ENCODE results near the gene GRID2.

GRID2 gene

DNA sequence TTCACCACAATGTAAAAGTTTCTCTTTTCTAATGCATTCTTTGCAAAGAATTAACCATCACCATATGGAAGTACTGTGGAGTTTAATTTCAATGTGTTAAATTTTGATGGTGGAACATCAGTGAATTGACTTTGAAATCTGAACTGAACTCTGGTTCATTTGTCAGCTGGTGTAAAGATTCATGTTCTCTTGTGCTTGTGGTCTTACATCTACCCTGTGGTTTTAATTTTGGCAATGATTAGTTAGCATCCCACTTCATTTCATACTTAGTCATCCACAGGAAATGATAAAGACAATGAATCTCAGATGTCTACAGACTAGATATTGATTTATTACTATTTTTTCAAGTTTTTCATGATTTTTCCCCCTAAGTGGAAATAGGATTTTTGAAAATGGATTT lies 77.8 kb downstream of the GRID2 start:
- Histone ChIP-seq H3K9ac (ENCODE audit: low read depth, low read length, poor library complexity) (no peak overlapping the region), H2BK15ac (ENCODE audit: low read length) (no peak overlapping the region), H4K8ac (ENCODE audit: low read depth, low read length) (no peak overlapping the region), H3K23ac (ENCODE audit: low read depth, low read length, poor library complexity) (no peak overlapping the region), H3K4ac (ENCODE audit: low read length) (no peak overlapping the region), H3K27me3 (ENCODE audit: control insufficient read depth in 3 of 3, insufficient read depth in 3 of 3, low read depth in 1 of 3, low read length in 3 of 3) (no peaks in the 10 kb centered on the region), H3K9me3 (replicated peaks in 1 of 2; ENCODE audit: control insufficient read depth in 2 of 2, insufficient read depth in 1 of 2, low read depth in 1 of 2, low read length in 2 of 2) (no peaks in the 10 kb centered on the region), H2BK120ac (ENCODE audit: low read depth, low read length) (no peak overlapping the region), H3K14ac (ENCODE audit: low read length) (no peak overlapping the region), H3K27ac (replicated peaks; ENCODE audit: low read length) (no peak overlapping the region), H2AFZ (ENCODE audit: low read length) (no peak overlapping the region), H2AK5ac (ENCODE audit: low read depth, low read length) (no peak overlapping the region), H3K4me2 (ENCODE audit: insufficient read depth, low read length, poor library complexity, severe bottlenecking) (no peak overlapping the region), H3K79me1 (ENCODE audit: low read depth, low read length) (no peaks in the 10 kb centered on the region), H2BK5ac (ENCODE audit: low read length) (no peak overlapping the region), H3K4me3 (ENCODE audit: low read length in 2 of 2) (no peak overlapping the region), H3K36me3 (replicated peaks in 1 of 2; ENCODE audit: control insufficient read depth in 2 of 2, insufficient read depth in 2 of 2, low read length in 2 of 2) (no peaks in the 10 kb centered on the region), H3K4me1 (ENCODE audit: control insufficient read depth in 2 of 2, insufficient read depth in 1 of 2, low read depth in 1 of 2, low read length in 2 of 2) (no peaks in the 10 kb centered on the region), H3K18ac (ENCODE audit: low read length) (no peak overlapping the region), H4K91ac (ENCODE audit: low read depth, low read length, poor library complexity) (no peak overlapping the region), H2BK12ac (ENCODE audit: low read length) (no peak overlapping the region)
- no peak for DNase-seq (ENCODE audit: low spot score)

GRCh38 chr4:92382128-92382527 lies 78.4 kb downstream of the GRID2 start:
- Histone ChIP-seq H3K4me3 (ENCODE audit: low read length in 2 of 2) (no peak overlapping the region), H3K18ac (ENCODE audit: low read length) (no peak overlapping the region), H4K91ac (ENCODE audit: low read depth, low read length, poor library complexity) (no peak overlapping the region), H2BK15ac (ENCODE audit: low read length) (no peak overlapping the region), H3K27me3 (ENCODE audit: control insufficient read depth in 3 of 3, insufficient read depth in 3 of 3, low read depth in 1 of 3, low read length in 3 of 3) (no peaks in the 10 kb centered on the region), H3K9ac (ENCODE audit: low read depth, low read length, poor library complexity) (no peak overlapping the region), H2AFZ (ENCODE audit: low read length) (no peak overlapping the region), H3K23ac (ENCODE audit: low read depth, low read length, poor library complexity) (no peak overlapping the region), H3K4me2 (ENCODE audit: insufficient read depth, low read length, poor library complexity, severe bottlenecking) (no peak overlapping the region), H2BK5ac (ENCODE audit: low read length) (no peak overlapping the region), H3K14ac (ENCODE audit: low read length) (no peak overlapping the region), H2BK120ac (ENCODE audit: low read depth, low read length) (no peak overlapping the region), H3K4me1 (ENCODE audit: control insufficient read depth in 2 of 2, insufficient read depth in 1 of 2, low read depth in 1 of 2, low read length in 2 of 2) (no peaks in the 10 kb centered on the region), H4K8ac (ENCODE audit: low read depth, low read length) (no peak overlapping the region), H2BK12ac (ENCODE audit: low read length) (no peak overlapping the region), H3K9me3 (replicated peaks in 1 of 2; ENCODE audit: control insufficient read depth in 2 of 2, insufficient read depth in 1 of 2, low read depth in 1 of 2, low read length in 2 of 2) (no peaks in the 10 kb centered on the region), H3K79me1 (ENCODE audit: low read depth, low read length) (no peaks in the 10 kb centered on the region), H3K4ac (ENCODE audit: low read length) (no peak overlapping the region), H3K36me3 (replicated peaks in 1 of 2; ENCODE audit: control insufficient read depth in 2 of 2, insufficient read depth in 2 of 2, low read length in 2 of 2) (no peaks in the 10 kb centered on the region), H2AK5ac (ENCODE audit: low read depth, low read length) (no peak overlapping the region), H3K27ac (replicated peaks; ENCODE audit: low read length) (no peak overlapping the region)
- WGBS, 2 donors (ENCODE audit: extremely low coverage in 2 of 2, insufficient read length in 2 of 2, insufficient replicate concordance in 1 of 2): no CpG with 5 or more reads among the region's 1 CpG
- DNase-seq (ENCODE audit: low spot score): no peak

DNA sequence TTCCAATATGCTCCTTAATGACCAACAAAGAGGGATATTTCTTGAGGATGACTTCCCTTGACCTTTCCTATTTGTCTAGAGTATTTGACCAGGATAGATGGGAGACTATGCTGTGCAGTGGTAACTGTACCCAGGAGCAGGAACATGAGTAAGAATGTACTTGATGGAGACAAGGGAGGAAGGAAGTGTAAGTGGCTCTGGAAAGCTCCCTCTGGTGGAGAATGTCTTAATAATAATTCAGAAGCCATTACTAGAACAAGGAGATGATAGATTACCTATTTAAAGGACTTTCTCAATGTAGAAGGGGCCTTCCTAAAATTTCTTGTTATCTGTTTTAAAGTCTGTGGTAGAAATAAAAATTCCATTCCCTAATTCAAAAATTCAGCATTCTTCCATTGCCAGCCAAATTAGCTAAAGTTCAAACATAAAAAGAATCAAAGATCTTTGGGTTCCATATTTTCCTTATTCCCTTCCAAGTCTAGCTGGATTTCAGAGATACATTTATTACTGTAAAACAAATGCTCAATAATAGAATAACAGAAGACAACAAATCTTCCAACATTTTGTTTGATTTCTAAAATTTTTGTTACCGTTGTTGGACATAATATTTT lies 83.8 kb downstream of the GRID2 start:
- Histone ChIP-seq H3K9me3 (replicated peaks in 1 of 2; ENCODE audit: control insufficient read depth in 2 of 2, insufficient read depth in 1 of 2, low read depth in 1 of 2, low read length in 2 of 2) (no peaks in the 10 kb centered on the region), H2BK120ac (ENCODE audit: low read depth, low read length) (no peak overlapping the region), H3K27me3 (ENCODE audit: control insufficient read depth in 3 of 3, insufficient read depth in 3 of 3, low read depth in 1 of 3, low read length in 3 of 3) (no peaks in the 10 kb centered on the region), H2BK5ac (ENCODE audit: low read length) (no peak overlapping the region), H4K8ac (ENCODE audit: low read depth, low read length) (no peak overlapping the region), H3K23ac (ENCODE audit: low read depth, low read length, poor library complexity) (no peak overlapping the region), H2AFZ (ENCODE audit: low read length) (peak overlapping the region; percentile 60), H3K9ac (ENCODE audit: low read depth, low read length, poor library complexity) (no peak overlapping the region), H3K4ac (ENCODE audit: low read length) (no peak overlapping the region), H3K4me3 (ENCODE audit: low read length in 2 of 2) (no peak overlapping the region), H3K4me1 (ENCODE audit: control insufficient read depth in 2 of 2, insufficient read depth in 1 of 2, low read depth in 1 of 2, low read length in 2 of 2) (no peaks in the 10 kb centered on the region), H3K18ac (ENCODE audit: low read length) (no peak overlapping the region), H3K4me2 (ENCODE audit: insufficient read depth, low read length, poor library complexity, severe bottlenecking) (no peak overlapping the region), H3K36me3 (replicated peaks in 1 of 2; ENCODE audit: control insufficient read depth in 2 of 2, insufficient read depth in 2 of 2, low read length in 2 of 2) (no peaks in the 10 kb centered on the region), H2AK5ac (ENCODE audit: low read depth, low read length) (no peak overlapping the region), H3K79me1 (ENCODE audit: low read depth, low read length) (no peaks in the 10 kb centered on the region), H2BK12ac (ENCODE audit: low read length) (no peak overlapping the region), H3K27ac (replicated peaks; ENCODE audit: low read length) (no peak overlapping the region), H4K91ac (ENCODE audit: low read depth, low read length, poor library complexity) (no peak overlapping the region), H2BK15ac (ENCODE audit: low read length) (no peak overlapping the region), H3K14ac (ENCODE audit: low read length) (no peak overlapping the region)
- DNase-seq (ENCODE audit: low spot score): peak; percentile 31
- WGBS, 2 donors (ENCODE audit: extremely low coverage in 2 of 2, insufficient read length in 2 of 2, insufficient replicate concordance in 1 of 2): no CpG with 5 or more reads among the region's 1 CpG

- no peaks in the 10 kb centered on the region for H3K36me3 ChIP-seq (replicated peaks in 1 of 2; ENCODE audit: control insufficient read depth in 2 of 2, insufficient read depth in 2 of 2, low read length in 2 of 2)
- H3K4me3 ChIP-seq (ENCODE audit: low read length in 2 of 2): no peak overlapping the region
- H3K9ac ChIP-seq (ENCODE audit: low read depth, low read length, poor library complexity): no peak overlapping the region
- H2BK12ac ChIP-seq (ENCODE audit: low read length): no peak overlapping the region
- H3K4me2 ChIP-seq (ENCODE audit: insufficient read depth, low read length, poor library complexity, severe bottlenecking): no peak overlapping the region
- H2BK120ac ChIP-seq (ENCODE audit: low read depth, low read length): no peak overlapping the region
- no CpG with 5 or more reads among the region's 8 CpGs for WGBS, 2 donors (ENCODE audit: extremely low coverage in 2 of 2, insufficient read length in 2 of 2, insufficient replicate concordance in 1 of 2)
- no peaks in the 10 kb centered on the region for H3K9me3 ChIP-seq (replicated peaks in 1 of 2; ENCODE audit: control insufficient read depth in 2 of 2, insufficient read depth in 1 of 2, low read depth in 1 of 2, low read length in 2 of 2)
- H2AFZ ChIP-seq (ENCODE audit: low read length): no peak overlapping the region
- no peaks in the 10 kb centered on the region for H3K27me3 ChIP-seq (ENCODE audit: control insufficient read depth in 3 of 3, insufficient read depth in 3 of 3, low read depth in 1 of 3, low read length in 3 of 3)
- no peak overlapping the region for H3K14ac ChIP-seq (ENCODE audit: low read length)
- H3K4ac ChIP-seq (ENCODE audit: low read length): no peak overlapping the region
- no peak overlapping the region for H4K91ac ChIP-seq (ENCODE audit: low read depth, low read length, poor library complexity)
- no peaks in the 10 kb centered on the region for H3K4me1 ChIP-seq (ENCODE audit: control insufficient read depth in 2 of 2, insufficient read depth in 1 of 2, low read depth in 1 of 2, low read length in 2 of 2)
- H3K79me1 ChIP-seq (ENCODE audit: low read depth, low read length): no peaks in the 10 kb centered on the region
- H3K27ac ChIP-seq (replicated peaks; ENCODE audit: low read length): no peak overlapping the region
- H3K23ac ChIP-seq (ENCODE audit: low read depth, low read length, poor library complexity): no peak overlapping the region
- no peak for DNase-seq (ENCODE audit: low spot score)
- H2BK5ac ChIP-seq (ENCODE audit: low read length): no peak overlapping the region
- H2AK5ac ChIP-seq (ENCODE audit: low read depth, low read length): no peak overlapping the region
- no peak overlapping the region for H3K18ac ChIP-seq (ENCODE audit: low read length)
- no peak overlapping the region for H2BK15ac ChIP-seq (ENCODE audit: low read length)
- H4K8ac ChIP-seq (ENCODE audit: low read depth, low read length): no peak overlapping the region
Measured at GRCh38 chr4:92399032-92399431, 95.3 kb downstream of the GRID2 start.

Data from neuronal stem cell (in vitro differentiated cells).